ENCODE results near the gene PRPSAP2. TPM values are rescaled to one million over a fixed set of nuclear protein-coding genes. Genes with fewer than 3 reads are reported as not detected.
A peak's percentile ranks its signal among the peaks of the same experiment; 100 is the strongest.
"Not testable (repeated sequence)": the region's sequence is repeated elsewhere in the genome, so short reads cannot be mapped to it uniquely, and the experiment has no call there.

Gene PRPSAP2
- total RNA-seq, 5 donors from 2014 or later (not counting 1 experiment from before 2014, with no cell fraction given) = 27.4 to 49.6 (median 39.6) TPM

DNA sequence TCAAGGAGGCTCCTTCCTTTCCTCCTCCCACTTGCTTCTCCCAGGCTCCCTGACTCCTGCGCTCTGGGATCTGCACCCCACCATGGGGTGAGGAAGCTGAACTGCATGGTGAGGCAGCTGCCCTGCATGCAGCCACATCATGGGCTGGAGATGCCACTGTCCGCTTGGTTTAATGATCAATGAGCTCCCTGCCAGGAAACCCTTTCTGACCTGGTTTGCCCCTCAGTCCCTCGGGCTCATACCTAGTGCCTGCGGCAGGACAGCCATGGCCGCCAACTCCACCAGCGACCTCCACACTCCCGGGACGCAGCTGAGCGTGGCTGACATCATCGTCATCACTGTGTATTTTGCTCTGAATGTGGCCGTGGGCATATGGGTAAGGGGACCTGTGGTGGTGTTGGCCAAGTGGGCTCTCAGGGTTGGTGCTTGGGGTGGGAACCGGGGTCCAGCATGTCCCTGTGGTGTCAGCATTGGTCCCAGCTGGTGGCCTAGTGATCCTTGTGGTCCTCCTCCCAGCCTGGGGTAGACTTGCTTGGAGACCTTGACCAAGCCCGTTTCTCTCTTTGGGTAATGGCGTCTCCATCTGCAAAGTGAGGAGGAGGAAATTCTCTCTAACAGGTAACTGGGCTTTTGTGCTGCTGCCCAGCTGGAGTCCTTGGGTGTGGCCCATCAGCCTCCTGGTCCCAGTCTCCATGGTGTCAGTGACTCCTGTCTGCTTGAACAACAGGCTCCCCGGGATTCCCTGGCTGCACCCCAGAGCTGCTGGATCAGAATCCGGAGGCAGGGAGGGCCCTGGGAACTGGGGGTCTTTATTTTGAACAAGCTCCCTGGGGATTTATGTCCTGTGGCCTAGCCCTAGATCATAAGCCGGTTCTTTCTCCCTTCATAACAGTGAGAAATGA, 94.3 kb downstream of the PRPSAP2 start, which contains the start of gene SLC5A10:
SLC5A10 (plus strand) TSS at position 225 of the 902 bp plus-strand sequence; CDS start at position 266, 41 bp downstream.
- CTCF ChIA-PET = interaction anchor here in 1 of 2 donors (1.1 kb wide), 1 partner anchor 9 kb away, joined by 3 read pairs; no protein-coding TSS in a partner anchor

DNA sequence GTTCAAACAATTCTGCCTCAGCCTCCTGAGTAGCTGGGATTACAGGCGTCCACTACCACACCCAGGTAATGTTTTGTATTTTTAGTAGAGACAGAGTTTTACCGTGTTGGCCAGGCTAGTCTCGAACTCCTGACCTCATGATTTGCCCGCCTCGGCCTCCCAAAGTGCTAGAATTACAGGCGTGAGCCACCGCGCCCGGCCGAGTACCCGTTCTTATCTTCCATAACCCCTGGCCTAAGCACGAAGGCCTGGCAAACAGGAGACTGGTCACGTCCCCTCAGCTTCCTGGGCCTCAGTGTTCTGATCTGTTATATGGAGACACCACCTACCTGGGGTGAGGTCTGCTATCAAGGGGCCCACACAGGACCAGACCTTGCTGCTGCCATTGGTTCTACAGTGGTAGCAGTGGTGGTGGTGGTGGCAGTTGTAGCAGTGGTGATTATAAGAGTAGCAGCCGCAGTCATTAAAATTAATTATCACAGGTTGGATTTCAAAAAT, 95.3 kb downstream of the PRPSAP2 start:
- H3K27ac ChIP-seq (ENCODE audit: low read length) = no peak overlapping the region
- H3K4me1 Mint-ChIP-seq = peaks cover 41 to 56% (median 42%) of the 10 kb centered on the region in 3 donors
- POLR2A ChIA-PET = no interaction called here
- H3K27me3 Mint-ChIP-seq = peaks cover 0 to under 1% of the 10 kb centered on the region in 2 donors
- 98% methylated on average over 8 of the region's 14 CpGs for WGBS (ENCODE audit: insufficient coverage)
- no peaks in the 10 kb centered on the region for H3K9me3 ChIP-seq
- no peak for ATAC-seq (replicated peaks in 1 of 4)
- no peak overlapping the region for H3K27ac Mint-ChIP-seq
- no peak overlapping the region for H3K4me3 Mint-ChIP-seq
- no peaks in the 10 kb centered on the region for H3K36me3 Mint-ChIP-seq
- H3K4me1 ChIP-seq (ENCODE audit: control insufficient read depth in 1 of 2, extremely low read depth in 1 of 2, insufficient read depth in 2 of 2, low read length in 2 of 2) = peaks cover 16 to 33% of the 10 kb centered on the region in 2 experiments
- H3K9me3 Mint-ChIP-seq = no peaks in the 10 kb centered on the region
- H3K4me3 ChIP-seq (ENCODE audit: control insufficient read depth in 1 of 2, extremely low read depth in 1 of 2, low read length in 1 of 2) = no peak overlapping the region
- CTCF ChIA-PET = no interaction called here
- DNase-seq = no peak
- no peaks in the 10 kb centered on the region for H3K36me3 ChIP-seq (ENCODE audit: control insufficient read depth in 2 of 2, extremely low read depth in 1 of 2, insufficient read depth in 1 of 2, low read length in 1 of 2)
- H3K27me3 ChIP-seq (replicated peaks in 1 of 2; ENCODE audit: control insufficient read depth in 2 of 2, extremely low read depth in 1 of 2, insufficient read depth in 2 of 2, low read length in 1 of 2) = peaks cover 0 to 4% of the 10 kb centered on the region in 2 experiments

More for the DNA sequence above, 94.3 kb downstream of the PRPSAP2 start, which contains the start of gene SLC5A10:
- no peak for ATAC-seq (replicated peaks in 1 of 4)
- no peak for DNase-seq
- no peak within 1 kb of the TSS for H3K4me3 ChIP-seq (ENCODE audit: control insufficient read depth in 1 of 2, extremely low read depth in 1 of 2, low read length in 1 of 2)
- POLR2A ChIA-PET = no interaction called here
- Mint-ChIP-seq H3K36me3 (no peaks in the 10 kb centered on the region), H3K4me1 (peaks cover 37 to 48% (median 41%) of the 10 kb centered on the region in 3 donors), H3K27me3 (peaks cover 0 to 2% of the 10 kb centered on the region in 2 donors), H3K27ac (peak within 1 kb of the TSS in 1 of 2 donors; percentile 16), H3K9me3 (no peaks in the 10 kb centered on the region), H3K4me3 (no peak within 1 kb of the TSS)
- peaks cover 0 to 11% of the 10 kb centered on the region in 2 experiments for H3K27me3 ChIP-seq (replicated peaks in 1 of 2; ENCODE audit: control insufficient read depth in 2 of 2, extremely low read depth in 1 of 2, insufficient read depth in 2 of 2, low read length in 1 of 2)
- peaks cover 16 to 33% of the 10 kb centered on the region in 2 experiments for H3K4me1 ChIP-seq (ENCODE audit: control insufficient read depth in 1 of 2, extremely low read depth in 1 of 2, insufficient read depth in 2 of 2, low read length in 2 of 2)
- 93% methylated on average over 10 of the region's 17 CpGs for WGBS (ENCODE audit: insufficient coverage)
- H3K9me3 ChIP-seq = no peaks in the 10 kb centered on the region
- H3K27ac ChIP-seq (ENCODE audit: low read length) = no peak within 1 kb of the TSS
- H3K36me3 ChIP-seq (ENCODE audit: control insufficient read depth in 2 of 2, extremely low read depth in 1 of 2, insufficient read depth in 1 of 2, low read length in 1 of 2) = no peaks in the 10 kb centered on the region

DNA sequence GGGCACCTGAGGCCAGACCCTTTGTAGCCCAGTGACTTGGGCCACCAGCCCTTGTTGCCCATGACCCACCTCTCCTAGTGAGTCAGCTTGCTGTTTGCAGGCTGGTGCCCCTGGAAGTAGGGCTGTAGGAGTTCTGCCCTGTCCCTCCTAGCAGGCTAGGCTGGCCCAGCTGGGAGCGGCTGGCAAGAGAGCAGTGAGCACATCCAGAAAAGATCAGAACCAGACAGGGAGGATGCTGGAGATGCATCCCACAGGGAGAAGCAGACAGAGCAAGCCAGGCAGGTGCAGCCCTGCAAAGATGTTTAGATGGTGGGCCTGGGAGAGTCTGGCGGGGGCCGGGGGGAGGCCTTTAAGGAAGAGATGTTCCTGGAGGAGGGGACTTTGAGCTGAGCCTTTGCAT, 96.4 kb downstream of the PRPSAP2 start:
- Histone ChIP-seq H3K4me3 (ENCODE audit: control insufficient read depth in 1 of 2, extremely low read depth in 1 of 2, low read length in 1 of 2) (no peak overlapping the region), H3K27me3 (replicated peaks in 1 of 2; ENCODE audit: control insufficient read depth in 2 of 2, extremely low read depth in 1 of 2, insufficient read depth in 2 of 2, low read length in 1 of 2) (no peaks in the 10 kb centered on the region), H3K4me1 (ENCODE audit: control insufficient read depth in 1 of 2, extremely low read depth in 1 of 2, insufficient read depth in 2 of 2, low read length in 2 of 2) (peaks cover 16 to 36% of the 10 kb centered on the region in 2 experiments), H3K27ac (ENCODE audit: low read length) (no peak overlapping the region), H3K36me3 (ENCODE audit: control insufficient read depth in 2 of 2, extremely low read depth in 1 of 2, insufficient read depth in 1 of 2, low read length in 1 of 2) (no peaks in the 10 kb centered on the region), H3K9me3 (no peaks in the 10 kb centered on the region)
- no peak for ATAC-seq (replicated peaks in 1 of 4)
- CTCF ChIA-PET = interaction anchor here in 1 of 2 donors (0.7 kb wide), 1 partner anchor 1121 kb away, joined by 9 read pairs; no protein-coding TSS in a partner anchor
- no peak for DNase-seq
- no peaks in the 10 kb centered on the region for H3K36me3 Mint-ChIP-seq
- H3K27ac Mint-ChIP-seq = peak overlapping the region; percentile 84 to 91
- POLR2A ChIA-PET = no interaction called here
- WGBS (ENCODE audit: insufficient coverage) = 100% methylated on average over 3 of the region's 3 CpGs
- H3K4me1 Mint-ChIP-seq = peaks cover 41 to 62% (median 42%) of the 10 kb centered on the region in 3 donors
- peak overlapping the region in 2 of 3 donors; percentile 22 to 78 for H3K4me3 Mint-ChIP-seq
- H3K27me3 Mint-ChIP-seq = no peaks in the 10 kb centered on the region
- H3K9me3 Mint-ChIP-seq = no peaks in the 10 kb centered on the region

DNA sequence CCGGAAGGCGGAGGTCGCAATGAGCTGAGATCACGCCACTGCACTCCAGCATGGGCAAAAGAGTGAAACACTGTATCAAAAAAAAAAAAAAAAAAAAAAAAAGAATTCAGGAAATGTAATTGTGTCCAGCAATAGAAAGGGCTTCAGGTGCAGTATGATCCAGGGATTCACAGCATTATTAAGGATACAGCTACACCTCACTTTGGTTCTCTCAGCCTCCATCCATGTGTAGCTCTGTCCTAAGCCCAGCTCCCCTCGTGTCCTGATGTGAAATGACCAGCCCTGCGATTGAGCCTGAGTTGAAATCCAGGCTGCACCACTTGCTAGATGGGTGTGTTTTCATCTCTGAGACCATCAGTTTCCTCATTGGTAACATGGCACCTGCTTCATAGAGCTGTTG, 97.1 kb downstream of the PRPSAP2 start:
- Histone ChIP-seq H3K4me1 (ENCODE audit: control insufficient read depth in 1 of 2, extremely low read depth in 1 of 2, insufficient read depth in 2 of 2, low read length in 2 of 2) (peaks cover 16 to 38% of the 10 kb centered on the region in 2 experiments), H3K27ac (ENCODE audit: low read length) (peak overlapping the region; percentile 55), H3K4me3 (ENCODE audit: control insufficient read depth in 1 of 2, extremely low read depth in 1 of 2, low read length in 1 of 2) (peak overlapping the region; percentile 11 to 39), H3K36me3 (ENCODE audit: control insufficient read depth in 2 of 2, extremely low read depth in 1 of 2, insufficient read depth in 1 of 2, low read length in 1 of 2) (no peaks in the 10 kb centered on the region), H3K27me3 (replicated peaks in 1 of 2; ENCODE audit: control insufficient read depth in 2 of 2, extremely low read depth in 1 of 2, insufficient read depth in 2 of 2, low read length in 1 of 2) (no peaks in the 10 kb centered on the region), H3K9me3 (no peaks in the 10 kb centered on the region)
- Mint-ChIP-seq H3K36me3 (no peaks in the 10 kb centered on the region), H3K4me3 (peak overlapping the region; percentile 37 to 78 (median 60)), H3K9me3 (no peaks in the 10 kb centered on the region), H3K27me3 (no peaks in the 10 kb centered on the region), H3K27ac (peak overlapping the region; percentile 88 to 91), H3K4me1 (peaks cover 42 to 58% (median 43%) of the 10 kb centered on the region in 3 donors)
- ChIA-PET CTCF (interaction anchor here in 1 of 2 donors (0.7 kb wide), 1 partner anchor 1122 kb away, joined by 9 read pairs; no protein-coding TSS in a partner anchor), POLR2A (interaction anchor here in 1 of 2 donors (0.5 kb wide), 1 partner anchor 98 kb away, joined by 3 read pairs; no protein-coding TSS in a partner anchor)
- WGBS (ENCODE audit: insufficient coverage) = 83% methylated on average over 1 of the region's 6 CpGs
- DNase-seq (no peak), ATAC-seq (replicated peaks in 1 of 4) (peak in 1 of 4 experiments; percentile 11)

DNA sequence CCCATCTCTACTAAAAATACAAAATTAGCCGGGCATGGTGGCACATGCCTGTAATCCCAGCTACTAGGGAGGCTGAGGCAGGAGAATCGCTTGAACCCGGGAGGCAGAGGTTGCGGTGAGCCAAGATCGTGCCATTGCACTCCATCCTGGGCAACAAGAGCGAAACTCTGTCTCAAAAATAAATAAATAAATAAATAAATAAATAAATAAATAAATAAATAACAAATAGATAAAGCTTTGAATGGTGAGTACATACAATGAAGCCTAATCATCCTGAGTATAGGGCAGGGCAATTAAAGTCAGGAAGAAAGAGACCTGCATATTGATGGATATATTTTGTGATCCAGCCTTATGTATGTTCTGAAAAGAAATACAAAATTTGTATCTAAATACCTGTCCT, 98.1 kb downstream of the PRPSAP2 start:
- ChIA-PET CTCF (interaction anchor here in 1 of 2 donors (0.7 kb wide), 1 partner anchor 51 kb away, joined by 4 read pairs; no protein-coding TSS in a partner anchor), POLR2A (interaction anchor here in 1 of 2 donors (0.5 to 0.7 kb wide), 2 partner anchors 14 to 23 kb away, joined by 3 to 9 read pairs; no protein-coding TSS in a partner anchor)
- not testable (repeated sequence) for H3K36me3 Mint-ChIP-seq

DNA sequence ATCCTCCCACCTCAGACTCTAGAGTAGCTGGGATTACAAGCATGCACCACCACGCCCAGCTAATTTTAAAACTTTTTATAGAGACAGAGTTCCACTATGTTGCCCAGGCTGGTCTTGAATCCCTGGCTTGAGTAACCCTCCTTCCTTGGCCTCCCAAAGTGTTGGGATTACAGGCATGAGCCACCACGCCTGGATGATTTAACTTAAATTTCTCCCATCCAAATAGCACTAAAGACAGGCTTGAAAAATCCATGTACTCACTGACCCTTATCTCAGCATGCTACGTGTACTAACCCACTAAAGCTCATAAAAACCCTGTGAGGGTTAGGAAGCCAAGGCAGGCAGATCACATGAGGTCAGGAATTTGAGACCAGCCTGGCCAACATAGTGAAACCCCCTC, 98.7 kb downstream of the PRPSAP2 start:
- peaks cover 0 to 3% of the 10 kb centered on the region in 2 donors for H3K27me3 Mint-ChIP-seq
- H3K27ac Mint-ChIP-seq = no peak overlapping the region
- ChIA-PET CTCF (no interaction called here), POLR2A (interaction anchor here in 1 of 2 donors (0.7 kb wide), 1 partner anchor 13 kb away, joined by 9 read pairs; no protein-coding TSS in a partner anchor)
- peak overlapping the region in 1 of 3 donors; percentile 29 for H3K4me3 Mint-ChIP-seq
- H3K9me3 ChIP-seq = no peaks in the 10 kb centered on the region
- 83% methylated on average over 1 of the region's 3 CpGs for WGBS (ENCODE audit: insufficient coverage)
- no peaks in the 10 kb centered on the region for H3K36me3 Mint-ChIP-seq
- H3K9me3 Mint-ChIP-seq = no peaks in the 10 kb centered on the region
- H3K36me3 ChIP-seq (ENCODE audit: control insufficient read depth in 2 of 2, extremely low read depth in 1 of 2, insufficient read depth in 1 of 2, low read length in 1 of 2) = no peaks in the 10 kb centered on the region
- no peak overlapping the region for H3K27ac ChIP-seq (ENCODE audit: low read length)
- H3K4me1 Mint-ChIP-seq = peaks cover 44 to 55% (median 50%) of the 10 kb centered on the region in 3 donors
- H3K4me1 ChIP-seq (ENCODE audit: control insufficient read depth in 1 of 2, extremely low read depth in 1 of 2, insufficient read depth in 2 of 2, low read length in 2 of 2) = peaks cover 16 to 53% of the 10 kb centered on the region in 2 experiments
- H3K27me3 ChIP-seq (replicated peaks in 1 of 2; ENCODE audit: control insufficient read depth in 2 of 2, extremely low read depth in 1 of 2, insufficient read depth in 2 of 2, low read length in 1 of 2) = peaks cover 0 to 2% of the 10 kb centered on the region in 2 experiments
- no peak overlapping the region for H3K4me3 ChIP-seq (ENCODE audit: control insufficient read depth in 1 of 2, extremely low read depth in 1 of 2, low read length in 1 of 2)
- no peak for DNase-seq
- no peak for ATAC-seq (replicated peaks in 1 of 4)

More for the DNA sequence above, 98.1 kb downstream of the PRPSAP2 start:
- peaks cover 16 to 47% of the 10 kb centered on the region in 2 experiments for H3K4me1 ChIP-seq (ENCODE audit: control insufficient read depth in 1 of 2, extremely low read depth in 1 of 2, insufficient read depth in 2 of 2, low read length in 2 of 2)
- not testable (repeated sequence) for H3K9me3 ChIP-seq; H3K4me3 ChIP-seq (ENCODE audit: control insufficient read depth in 1 of 2, extremely low read depth in 1 of 2, low read length in 1 of 2); H3K9me3 Mint-ChIP-seq; H3K27me3 Mint-ChIP-seq; H3K27ac ChIP-seq (ENCODE audit: low read length); DNase-seq; H3K36me3 ChIP-seq (ENCODE audit: control insufficient read depth in 2 of 2, extremely low read depth in 1 of 2, insufficient read depth in 1 of 2, low read length in 1 of 2); H3K27me3 ChIP-seq (replicated peaks in 1 of 2; ENCODE audit: control insufficient read depth in 2 of 2, extremely low read depth in 1 of 2, insufficient read depth in 2 of 2, low read length in 1 of 2)
- Mint-ChIP-seq H3K27ac (peak overlapping the region; percentile 88 to 91), H3K4me1 (peaks cover 44 to 55% (median 50%) of the 10 kb centered on the region in 3 donors), H3K4me3 (peak overlapping the region in 2 of 3 donors; percentile 60 to 78)
- ATAC-seq (replicated peaks in 1 of 4) = peak in 1 of 4 experiments; percentile 4
- no CpG with 5 or more reads among the region's 6 CpGs for WGBS (ENCODE audit: insufficient coverage)
